GM12878 (cell line): ENCODE results near the gene C17orf113. TPM values are rescaled to one million over a fixed set of nuclear protein-coding genes. Genes with fewer than 3 reads are reported as not detected.

ENCODE experiments used
- ATAC-seq: fragments of 200-7000 bp; cut with Tn5 transposase; 3 replicates; pipeline ENCODE4 v1.9.1; 2020; ENCODE audit warnings: mild to moderate bottlenecking, moderate library complexity
- BruUV-seq: library from RNA; stranded (reverse); fragments of 400-500 nt; replicated peaks from 2 replicates; lab custom pipeline; 2021; lab: Mats Ljungman, UMichigan
- CTCF ChIA-PET: fragments of 300-600 bp; sonication (Branson Sonifier 250); formaldehyde crosslinking; extraction: SDS; loops from one replicate; lab custom pipeline; 2021; ENCODE audit warnings: inconsistent platforms; lab: Yijun Ruan, JAX
- POLR2A ChIA-PET: fragments of 350-600 bp; formaldehyde crosslinking; extraction: SDS; loops from one replicate; lab custom pipeline; 2021; ENCODE audit warnings: inconsistent platforms; lab: Charles Lee
- RAD21 ChIA-PET: fragments of 300-600 bp; sonication (Branson Sonifier 250); formaldehyde crosslinking; loops from one replicate; lab custom pipeline; 2023; ENCODE audit warnings: antibody characterized with exemption; ENCODE audit not compliant: unreplicated experiment; lab: Charles Lee
- SMC1A ChIA-PET: fragments of 300-600 bp; sonication (Branson Sonifier 250); formaldehyde crosslinking; loops from one replicate; lab custom pipeline; 2023; ENCODE audit not compliant: unreplicated experiment, uncharacterized antibody; lab: Charles Lee
- DNase-seq: peaks from one replicate; pipeline ENCODE4 v3.0.0-alpha.2; 2011; ENCODE audit warnings: low read depth, low spot score
- FAIRE-seq: peaks from 3 replicates; lab custom pipeline; 2011; peaks lifted over from hg19 to GRCh38; lab: Jason Lieb, UNC
- H2AFZ ChIP-seq: 2 replicates; pipeline ENCODE4 v1.6.0; 2011; ENCODE audit warnings: low read depth, low read length, control low read depth; ENCODE audit not compliant: control insufficient read depth
- H3K27ac ChIP-seq: 2 replicates; pipeline ENCODE4 v1.5.1; 2011; ENCODE audit warnings: control low read depth; ENCODE audit not compliant: control insufficient read depth, insufficient read depth
- H3K27me3 ChIP-seq, 2 experiments: replicated peaks in 1 of 2; 2 replicates each; pipeline versions ENCODE4 v1.6.0 to v1.6.1; 2011; ENCODE audit warnings: low read length in 1 of 2; ENCODE audit not compliant: control insufficient read depth in 2 of 2, insufficient read depth in 2 of 2
- H3K36me3 ChIP-seq, 2 experiments: 2 replicates each; pipeline ENCODE4 v1.5.1; 2011; ENCODE audit warnings: low read length in 1 of 2; ENCODE audit not compliant: control insufficient read depth in 2 of 2, insufficient read depth in 2 of 2
- H3K4me1 ChIP-seq: 2 replicates; pipeline ENCODE4 v1.6.1; 2011; ENCODE audit warnings: mild to moderate bottlenecking, low read length, moderate library complexity, mixed read lengths; ENCODE audit not compliant: control insufficient read depth, insufficient read depth
- H3K4me2 ChIP-seq: 2 replicates; pipeline ENCODE4 v1.6.0; 2011; ENCODE audit warnings: control low read depth; ENCODE audit not compliant: control insufficient read depth, insufficient read depth
- H3K4me3 ChIP-seq: fragments of 200-600 bp; sonication (generic); 2 replicates; pipeline ENCODE4 v1.5.1; 2016
- H3K79me2 ChIP-seq: 2 replicates; pipeline ENCODE4 v1.6.0; 2011; ENCODE audit warnings: low read length; ENCODE audit not compliant: control insufficient read depth, insufficient read depth
- H3K9ac ChIP-seq: 2 replicates; pipeline ENCODE4 v1.8.0; 2011; ENCODE audit warnings: low read length, control low read depth, mixed read lengths; ENCODE audit not compliant: control insufficient read depth, insufficient read depth
- H3K9me3 ChIP-seq: replicated peaks from 3 replicates; pipeline ENCODE4 v1.5.1; 2011; ENCODE audit warnings: mild to moderate bottlenecking, low read length; ENCODE audit not compliant: control insufficient read depth, insufficient read depth
- H4K20me1 ChIP-seq: 2 replicates; pipeline ENCODE4 v1.6.0; 2011; ENCODE audit not compliant: control insufficient read depth, insufficient read depth
- CBFB ChIP-seq: IDR thresholded peaks from 2 replicates; pipeline ENCODE4 v1.6.1; 2016; ENCODE audit warnings: antibody characterized with exemption, low read depth
- CHD1 ChIP-seq: IDR thresholded peaks from 2 replicates; pipeline ENCODE4 v1.6.1; 2012; ENCODE audit warnings: low read depth, low read length, improper control_type of control experiment
- SMARCA5 ChIP-seq: fragments of 450-650 bp; IDR thresholded peaks from 2 replicates; pipeline ENCODE4 v1.6.1; 2017; ENCODE audit warnings: mild to moderate bottlenecking
- SP1 ChIP-seq: IDR thresholded peaks from one replicate; pipeline ENCODE4 v1.6.1; 2011; ENCODE audit warnings: low read depth, low read length
- ZNF24 ChIP-seq: fragments of 450-650 bp; IDR thresholded peaks from 2 replicates; pipeline ENCODE4 v1.6.1; 2017; ENCODE audit warnings: antibody characterized with exemption, mild to moderate bottlenecking
- WGBS: methylation state at CpG from one replicate; pipeline ENCODE4 v1.1.6; 2016; ENCODE audit warnings: low lambda C conversion rate; ENCODE audit not compliant: insufficient replicate concordance, insufficient coverage; ENCODE audit errors: missing lambda C conversion rate; 5-methylcytosine and 5-hydroxymethylcytosine counted together
- in situ Hi-C: fragments of 300-500 bp; cut with MboI; formaldehyde crosslinking; loops from 9 replicates; pipeline ENCODE4 v1.14.3; 2018; ENCODE audit warnings: mixed read lengths
- intact Hi-C: fragments of 100-400 bp; cut with micrococcal nuclease; formaldehyde crosslinking; loops from one replicate; pipeline ENCODE4 v1.14.2; 2022; ENCODE audit not compliant: unreplicated experiment
- polyA plus RNA-seq, 11 experiments: library from polyadenylated mRNA; depleted of rRNA in 4 of 11; unstranded in 6 of 11; stranded (reverse) in 5 of 11; fragments of >200 nt; fragmentation: Nextera tagmentation in 4 of 11; fragmentation: Illumina TruSeq in 1 of 11; extraction: Ambion mirVana in 4 of 11; extraction: Trizol in 1 of 11; gene quantifications; 1 replicate in 1 of 11; 2 replicates in 10 of 11; pipeline versions ENCODE4 v1.2.1 to v1.2.3, GENCODE V29; 2011 to 2016; ENCODE audit warnings: inconsistent platforms in 2 of 11, missing spikeins in 2 of 11, low read depth in 1 of 11
- total RNA-seq, 4 experiments: library from RNA; depleted of rRNA in 3 of 4; stranded (reverse); fragments of >200 nt in 3 of 4; fragmentation: Illumina TruSeq in 1 of 4; extraction: Trizol in 1 of 4; gene quantifications; 2 replicates each; pipeline versions ENCODE4 v1.2.1 to v1.2.3, GENCODE V29; 2013 to 2021
- TF ChIP-seq, protein P1 (sequence below): fragments of 150-350 bp; IDR thresholded peaks from 2 replicates; pipeline ENCODE4 v1.6.1; 2016; ENCODE audit warnings: low read depth, low read length

Gene C17orf113
- total and polyA plus RNA-seq, 10 of the 15 experiments (the other 5 are each of a cell fraction or from before 2014, with no cell fraction given) = 0.03 to 0.17 (median 0.08) TPM; not detected in 3

DNA sequence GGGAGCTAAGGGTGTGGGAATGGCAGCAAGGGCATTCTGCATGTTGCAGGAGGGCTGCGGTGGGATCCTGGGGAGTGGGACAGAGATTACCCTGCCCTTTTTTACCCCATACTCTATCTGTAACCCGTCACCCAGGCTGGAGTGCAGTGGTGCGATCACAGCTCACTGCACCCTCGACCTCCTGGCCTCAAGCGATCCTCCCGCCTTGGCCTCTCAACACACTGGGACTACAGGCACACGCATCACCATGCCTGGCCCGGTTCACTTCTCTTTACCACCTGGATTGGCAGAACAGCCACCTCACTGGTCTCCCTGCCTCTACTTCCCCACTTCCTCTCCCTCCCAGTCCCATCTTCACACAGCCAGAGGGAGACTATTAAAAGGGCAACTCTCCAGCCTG, 38.3 kb upstream of the C17orf113 start:
- CTCF ChIA-PET = interaction anchor here (3.0 kb wide), 1 partner anchor 12 kb away, joined by 10 read pairs; no protein-coding TSS in a partner anchor
- no peak overlapping the region for H3K27ac ChIP-seq
- H3K4me3 ChIP-seq = no peak overlapping the region
- no peaks in the 10 kb centered on the region for H3K4me1 ChIP-seq
- in situ Hi-C loops (no loop called here), intact Hi-C loops (no loop called here)
- WGBS = 54% methylated on average over 8 of the region's 8 CpGs
- no peak for TF ChIP-seq ZNF24
- TF ChIP-seq, protein P1, sequence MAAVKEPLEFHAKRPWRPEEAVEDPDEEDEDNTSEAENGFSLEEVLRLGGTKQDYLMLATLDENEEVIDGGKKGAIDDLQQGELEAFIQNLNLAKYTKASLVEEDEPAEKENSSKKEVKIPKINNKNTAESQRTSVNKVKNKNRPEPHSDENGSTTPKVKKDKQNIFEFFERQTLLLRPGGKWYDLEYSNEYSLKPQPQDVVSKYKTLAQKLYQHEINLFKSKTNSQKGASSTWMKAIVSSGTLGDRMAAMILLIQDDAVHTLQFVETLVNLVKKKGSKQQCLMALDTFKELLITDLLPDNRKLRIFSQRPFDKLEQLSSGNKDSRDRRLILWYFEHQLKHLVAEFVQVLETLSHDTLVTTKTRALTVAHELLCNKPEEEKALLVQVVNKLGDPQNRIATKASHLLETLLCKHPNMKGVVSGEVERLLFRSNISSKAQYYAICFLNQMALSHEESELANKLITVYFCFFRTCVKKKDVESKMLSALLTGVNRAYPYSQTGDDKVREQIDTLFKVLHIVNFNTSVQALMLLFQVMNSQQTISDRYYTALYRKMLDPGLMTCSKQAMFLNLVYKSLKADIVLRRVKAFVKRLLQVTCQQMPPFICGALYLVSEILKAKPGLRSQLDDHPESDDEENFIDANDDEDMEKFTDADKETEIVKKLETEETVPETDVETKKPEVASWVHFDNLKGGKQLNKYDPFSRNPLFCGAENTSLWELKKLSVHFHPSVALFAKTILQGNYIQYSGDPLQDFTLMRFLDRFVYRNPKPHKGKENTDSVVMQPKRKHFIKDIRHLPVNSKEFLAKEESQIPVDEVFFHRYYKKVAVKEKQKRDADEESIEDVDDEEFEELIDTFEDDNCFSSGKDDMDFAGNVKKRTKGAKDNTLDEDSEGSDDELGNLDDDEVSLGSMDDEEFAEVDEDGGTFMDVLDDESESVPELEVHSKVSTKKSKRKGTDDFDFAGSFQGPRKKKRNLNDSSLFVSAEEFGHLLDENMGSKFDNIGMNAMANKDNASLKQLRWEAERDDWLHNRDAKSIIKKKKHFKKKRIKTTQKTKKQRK = no peak
- TF ChIP-seq SMARCA5 = no peak
- TF ChIP-seq CBFB = no peak
- TF ChIP-seq SP1 = no peak
- no peak for TF ChIP-seq CHD1
- TF ChIP-seq, all 136 proteins: peak for 0
- SMC1A ChIA-PET = no interaction called here
- Histone ChIP-seq H3K27me3 (no peaks in the 10 kb centered on the region; a peak in 2 of 4 replicates), H3K9me3 (no peaks in the 10 kb centered on the region), H3K36me3 (no peaks in the 10 kb centered on the region), H4K20me1 (no peaks in the 10 kb centered on the region), H3K79me2 (no peaks in the 10 kb centered on the region), H3K4me2 (no peak overlapping the region), H2AFZ (no peak overlapping the region), H3K9ac (no peak overlapping the region)
- RAD21 ChIA-PET = no interaction called here
- no peak for ATAC-seq
- no TSS peak for BruUV-seq
- POLR2A ChIA-PET = no interaction called here
- FAIRE-seq = no peak
- DNase-seq = no peak
